Hematopoietic multipotent progenitor cell treated with erythropoietin and hydrocortisone succinate and interleukin-3 and kit ligand, for 17 days (in vitro differentiated cells): ENCODE measurements around the gene CTDP1.

ENCODE experiments used
- DNase-seq: peaks from one replicate; pipeline ENCODE4 v3.0.0-alpha.2; 2015; ENCODE audit warnings: low spot score

Gene CTDP1

DNA sequence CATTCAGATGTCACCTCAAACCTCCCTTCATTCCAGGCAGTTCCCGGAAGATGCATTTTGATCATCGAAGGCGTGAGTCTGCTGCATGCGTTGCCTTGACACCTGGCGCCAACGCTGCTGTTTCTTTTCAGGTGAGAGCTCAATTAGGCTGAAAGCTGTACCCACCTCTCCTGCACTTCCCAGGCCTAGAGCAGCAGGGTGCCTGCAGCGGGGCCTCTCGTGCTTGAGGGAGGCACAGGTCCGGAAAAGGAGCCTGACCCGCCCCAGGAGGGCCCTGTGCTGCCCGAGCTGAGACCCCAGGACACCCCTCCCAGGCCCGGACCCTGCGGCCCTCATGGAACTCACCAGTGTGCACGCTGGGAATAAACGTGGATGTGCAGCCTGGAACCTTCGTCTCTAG is 86.7 kb downstream of the CTDP1 start:
- no peak for DNase-seq

DNA sequence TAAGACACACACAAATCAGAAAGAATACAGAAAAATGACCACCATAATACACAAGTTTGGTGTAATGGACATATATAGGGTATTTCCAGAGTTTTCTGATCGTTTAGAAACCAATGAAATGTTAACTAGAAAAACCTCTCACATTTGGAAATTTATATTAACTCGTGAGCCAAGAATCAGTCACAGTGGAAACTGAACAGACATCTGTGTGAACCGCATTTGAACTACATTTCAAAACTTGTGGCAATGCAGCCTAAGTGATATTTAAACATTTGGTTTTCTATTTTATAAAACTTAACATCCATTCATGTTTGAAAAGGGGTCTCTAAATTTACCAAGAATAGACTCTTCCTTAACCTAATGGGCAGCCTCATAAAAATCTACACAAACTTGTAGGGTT is 89.1 kb downstream of the CTDP1 start:
- DNase-seq = no peak

DNA sequence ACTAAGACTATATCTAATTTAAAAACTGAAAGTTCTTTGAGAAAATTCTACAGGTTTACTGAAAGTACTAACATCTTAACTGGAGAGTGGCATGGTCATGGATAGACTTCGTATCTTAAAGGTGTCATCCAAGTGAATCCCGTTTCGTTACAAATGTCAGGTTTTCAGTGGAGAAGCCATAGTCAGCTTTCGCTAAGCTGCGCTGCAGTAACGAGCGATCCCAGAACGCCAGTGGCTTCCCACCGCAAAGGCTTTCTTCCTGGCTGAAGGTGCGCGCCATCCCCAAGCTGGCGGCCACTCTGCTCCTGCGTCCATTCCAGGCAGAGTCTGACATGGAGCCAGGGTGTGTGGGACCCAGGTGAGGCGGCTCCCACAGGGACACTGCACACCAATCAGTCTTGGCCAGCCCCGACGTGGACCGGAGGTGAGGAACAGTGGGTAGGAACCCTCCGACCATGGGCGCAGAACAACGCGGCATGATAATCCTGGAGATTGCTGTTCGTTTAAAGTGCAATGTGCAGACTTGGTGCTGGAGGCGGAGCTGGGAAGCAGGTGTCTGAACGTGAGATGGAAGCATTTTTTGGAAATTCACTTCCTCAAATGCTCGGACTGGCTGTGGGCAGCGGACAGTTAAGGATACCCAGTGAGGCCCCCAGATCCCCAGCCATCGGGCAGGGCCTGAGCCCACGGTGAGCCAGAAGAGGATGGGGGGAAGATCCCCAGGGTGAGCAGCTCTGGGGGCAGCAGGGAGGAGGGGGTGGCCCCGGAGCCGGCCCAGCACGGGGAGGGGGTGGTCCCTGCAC is 90.3 kb downstream of the CTDP1 start:
- DNase-seq = no peak

DNA sequence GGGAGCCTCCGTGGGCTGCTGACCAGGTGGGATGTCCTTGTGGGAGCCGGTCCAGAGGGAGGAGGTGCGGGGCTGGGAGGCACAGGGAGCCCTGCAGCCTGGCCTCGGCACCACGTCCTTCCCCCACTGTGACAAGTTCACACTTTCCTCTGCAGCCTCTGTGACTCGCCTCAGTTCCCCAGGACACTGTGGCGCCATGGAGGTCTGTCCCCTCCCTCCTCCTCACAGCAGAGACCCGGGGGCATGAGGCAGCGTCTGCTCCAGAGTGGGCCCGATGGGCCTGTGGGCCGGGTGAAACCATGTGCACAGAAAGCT is 90.9 kb downstream of the CTDP1 start:
- DNase-seq = no peak

DNA sequence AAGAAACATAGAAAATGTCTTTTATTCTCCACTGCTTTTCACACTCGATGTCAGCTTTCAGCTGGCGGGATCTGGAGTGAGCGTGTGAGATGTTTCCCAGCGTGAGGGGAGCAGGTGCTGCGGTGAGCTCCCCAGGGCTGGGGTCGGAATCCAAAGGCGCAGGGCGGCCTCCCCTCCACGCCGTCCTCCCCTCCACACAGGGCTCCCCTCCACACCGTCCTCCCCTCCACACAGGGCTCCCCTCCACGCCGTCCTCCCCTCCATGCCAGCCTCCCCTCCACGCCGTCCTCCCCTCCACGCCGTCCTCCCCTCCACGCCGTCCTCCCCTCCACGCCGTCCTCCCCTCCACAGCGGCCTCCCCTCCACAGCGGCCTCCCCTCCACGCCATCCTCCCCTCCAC is 91.2 kb downstream of the CTDP1 start:
- DNase-seq = no peak

DNA sequence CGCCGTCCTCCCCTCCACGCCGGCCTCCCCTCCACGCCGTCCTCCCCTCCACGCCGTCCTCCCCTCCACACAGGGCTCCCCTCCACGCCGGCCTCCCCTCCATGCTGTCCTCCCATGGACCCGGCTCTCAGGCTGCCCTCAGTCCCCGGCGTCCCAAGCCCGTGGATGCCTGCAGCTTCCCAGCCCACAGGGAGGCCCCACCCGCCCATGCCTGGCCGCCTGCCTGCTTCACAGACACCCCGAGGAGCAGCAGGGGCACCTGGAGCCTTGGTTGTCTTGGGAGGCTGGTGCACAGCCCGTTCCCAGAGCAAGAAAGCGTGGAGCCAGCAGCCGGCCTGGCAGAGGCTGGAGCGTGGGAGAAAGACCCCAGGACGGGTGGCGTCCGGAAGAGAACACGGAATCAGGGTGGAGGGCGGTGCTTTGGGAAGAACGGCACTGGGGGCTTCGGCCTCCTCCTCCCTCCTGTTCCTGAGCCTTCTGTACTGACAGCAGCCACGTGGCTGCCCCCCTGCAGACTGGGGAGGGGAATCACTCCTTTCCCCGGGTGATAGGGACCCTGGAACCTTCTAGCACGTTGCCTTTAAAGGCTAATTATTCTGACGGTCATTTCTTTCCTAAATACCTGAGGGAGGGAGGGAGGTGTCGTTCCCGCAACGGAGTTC is 92.0 kb downstream of the CTDP1 start:
- DNase-seq = no peak

DNA sequence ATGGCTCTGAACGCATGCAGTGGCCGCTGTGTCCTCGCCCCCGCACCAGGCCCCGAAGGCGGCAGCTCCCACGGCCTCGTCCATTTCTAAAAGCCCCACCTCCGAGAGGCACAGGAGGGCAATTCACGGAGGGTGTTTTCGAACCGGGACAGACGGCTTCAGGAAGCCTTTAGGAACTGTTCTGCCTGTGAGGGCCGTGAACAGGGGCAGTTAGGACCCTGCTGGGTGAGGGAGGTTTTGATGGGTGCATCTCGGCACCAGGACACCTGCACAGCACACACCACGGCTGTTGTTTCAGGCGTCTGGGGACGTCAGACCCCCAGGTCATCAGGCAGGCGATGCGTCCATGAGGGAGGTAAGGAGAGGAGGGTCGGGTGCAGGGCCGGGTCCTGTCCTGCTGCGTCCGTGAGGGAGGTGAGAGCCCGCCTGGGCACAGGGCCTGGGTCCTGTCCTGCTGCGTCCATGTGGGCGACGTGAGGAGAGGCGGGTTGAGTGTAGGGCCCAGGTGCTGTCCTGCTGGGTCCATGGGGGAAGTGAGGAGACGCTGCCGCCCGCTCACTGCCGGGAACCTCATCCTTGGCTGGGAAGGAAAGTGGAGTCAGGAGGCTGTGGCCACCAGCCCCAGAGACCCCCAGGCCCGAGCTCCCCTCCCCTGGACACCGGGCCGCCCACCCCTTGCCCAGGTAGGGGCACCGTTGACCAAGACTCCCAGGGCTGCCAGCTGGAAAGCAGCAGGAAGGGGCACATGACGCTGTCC is 92.7 kb downstream of the CTDP1 start:
- no peak for DNase-seq

DNA sequence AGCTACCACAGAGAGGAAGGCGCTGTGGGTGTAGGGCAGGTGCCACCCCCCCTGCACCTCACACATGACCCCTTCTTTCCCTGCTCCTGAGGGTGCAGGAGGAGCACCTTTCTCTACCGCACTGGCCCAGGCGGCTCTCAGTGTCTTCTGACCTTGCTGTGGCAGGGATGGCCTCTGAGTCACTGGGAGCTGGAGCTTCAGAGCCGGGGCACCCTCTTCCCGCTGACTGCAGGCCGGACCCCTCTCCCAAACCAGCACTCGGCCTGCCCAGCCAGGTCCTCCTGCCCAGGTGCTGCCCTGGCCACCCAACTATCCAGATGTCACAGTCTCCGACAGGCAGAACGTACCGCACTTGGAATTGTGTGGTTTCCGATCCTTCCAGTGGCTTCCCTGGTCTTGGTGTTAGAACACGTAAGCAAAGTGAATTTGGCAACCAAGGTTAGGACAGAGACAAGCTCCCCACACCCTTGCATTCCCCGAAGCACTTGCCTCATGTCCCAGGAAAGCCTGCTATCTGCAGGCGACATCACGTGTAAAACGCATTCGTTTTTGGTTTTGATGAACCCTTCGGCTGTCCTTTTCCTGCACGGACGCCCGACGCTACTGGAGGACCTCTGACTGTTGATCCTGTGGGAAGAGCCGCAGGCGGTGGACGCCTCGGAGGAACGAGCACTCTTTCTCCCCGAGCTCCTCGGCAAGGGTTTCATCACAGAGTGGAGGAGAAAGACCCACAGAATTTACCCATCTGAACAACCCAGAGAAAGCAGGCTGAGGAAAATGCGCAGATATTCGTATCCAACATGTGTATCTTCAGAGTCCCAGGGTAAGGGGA is 93.5 kb downstream of the CTDP1 start:
- DNase-seq = no peak

DNA sequence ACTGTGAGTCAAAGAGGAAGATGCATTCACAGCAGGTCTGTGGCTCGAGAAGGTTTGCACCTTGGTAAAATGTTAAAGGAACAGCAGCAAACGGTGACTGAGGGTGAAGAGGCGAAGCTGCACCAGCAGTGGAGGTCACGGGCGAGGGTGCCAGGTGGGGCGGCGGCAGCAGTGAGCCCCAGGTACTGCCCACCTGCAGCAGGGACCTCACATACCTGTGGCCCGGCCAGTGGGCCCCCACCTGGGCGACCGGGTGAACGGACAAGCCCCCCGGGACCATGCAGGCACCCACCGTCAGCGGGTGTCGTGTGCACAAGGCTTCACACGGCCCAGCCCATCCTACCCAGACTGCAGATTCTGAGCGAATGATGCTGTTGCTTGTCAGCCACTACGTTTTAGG is 94.5 kb downstream of the CTDP1 start:
- DNase-seq = no peak

DNA sequence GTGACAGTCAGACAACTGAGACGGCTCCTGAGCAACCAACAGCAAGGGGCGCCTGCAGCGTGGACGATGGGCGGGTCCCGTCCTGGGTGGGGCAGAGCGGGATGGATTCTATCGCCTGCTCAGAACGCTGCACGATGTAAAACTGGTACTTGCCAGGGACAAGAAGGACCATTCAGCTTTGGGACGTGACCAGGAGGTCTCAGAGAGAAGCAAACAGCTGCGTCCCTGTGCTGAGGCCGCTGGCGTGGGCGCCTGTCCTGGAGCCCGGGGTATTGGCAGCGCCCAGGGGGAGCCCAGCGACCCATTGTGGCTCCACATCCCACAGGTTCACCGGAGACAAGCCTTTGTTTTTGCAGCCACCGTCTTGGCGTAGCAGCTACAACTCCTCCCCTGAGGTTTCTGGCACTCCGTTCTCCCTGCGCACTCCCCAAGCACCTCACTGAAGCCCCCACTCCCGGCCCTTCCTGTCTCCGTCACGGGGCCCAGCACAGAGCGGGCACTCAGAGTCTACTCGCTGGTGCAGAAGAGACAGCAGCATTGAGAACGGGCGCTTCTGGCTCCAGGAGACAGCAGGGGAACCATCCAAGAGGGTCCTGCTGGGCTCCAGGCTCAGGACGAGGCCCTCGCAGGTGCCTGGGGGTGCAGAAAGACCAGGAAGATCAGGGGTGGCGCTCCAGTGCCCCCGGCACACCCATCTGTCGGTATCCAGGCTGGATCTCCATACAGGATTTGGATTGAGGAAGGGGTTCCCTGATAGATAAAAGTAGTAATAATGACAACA is 96.0 kb downstream of the CTDP1 start:
- no peak for DNase-seq

DNA sequence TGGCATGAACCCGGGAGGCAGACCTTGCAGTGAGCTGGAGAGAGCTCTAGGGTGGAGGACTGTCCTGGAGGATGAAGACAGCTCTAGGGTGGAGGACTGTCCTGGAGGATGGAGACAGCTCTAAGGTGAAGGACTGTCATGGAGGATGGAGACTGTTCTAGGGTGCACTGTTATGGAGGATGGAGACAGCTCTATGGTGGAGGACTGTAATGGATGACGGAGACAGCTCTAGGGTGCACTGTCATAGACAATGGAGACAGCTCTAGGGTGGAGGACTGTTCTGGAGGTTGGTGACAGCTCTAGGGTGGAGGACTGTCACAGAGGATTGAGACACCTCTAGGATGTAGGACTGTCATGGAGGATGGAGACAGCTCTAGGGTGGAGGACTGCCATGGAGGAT is 97.1 kb downstream of the CTDP1 start:
- no peak for DNase-seq

DNA sequence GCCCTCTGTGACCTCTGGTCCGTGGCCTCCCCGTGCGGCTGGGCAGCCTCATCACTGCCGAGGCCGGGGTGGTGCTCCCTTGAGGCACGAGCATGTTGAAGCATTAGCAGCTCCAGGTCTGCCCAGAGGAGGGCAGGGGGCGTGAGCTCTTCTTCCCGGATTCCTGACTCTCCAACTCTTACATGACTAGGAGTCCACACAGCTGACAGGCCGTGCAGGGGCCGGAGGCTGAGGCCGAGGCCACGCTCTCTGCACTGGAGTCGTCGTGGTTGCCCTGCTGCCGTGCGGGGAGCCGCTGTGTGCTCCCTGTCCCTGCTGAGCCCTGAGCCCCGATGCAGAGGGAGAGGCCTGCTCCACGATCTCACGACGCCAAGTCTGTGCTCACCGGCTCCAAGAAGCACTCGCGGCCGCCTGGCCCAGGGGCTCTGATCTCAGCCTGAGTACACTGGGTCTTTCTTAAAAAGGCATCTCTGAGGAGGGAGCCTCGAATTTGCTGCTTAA is 98.7 kb downstream of the CTDP1 start:
- DNase-seq = no peak

DNA sequence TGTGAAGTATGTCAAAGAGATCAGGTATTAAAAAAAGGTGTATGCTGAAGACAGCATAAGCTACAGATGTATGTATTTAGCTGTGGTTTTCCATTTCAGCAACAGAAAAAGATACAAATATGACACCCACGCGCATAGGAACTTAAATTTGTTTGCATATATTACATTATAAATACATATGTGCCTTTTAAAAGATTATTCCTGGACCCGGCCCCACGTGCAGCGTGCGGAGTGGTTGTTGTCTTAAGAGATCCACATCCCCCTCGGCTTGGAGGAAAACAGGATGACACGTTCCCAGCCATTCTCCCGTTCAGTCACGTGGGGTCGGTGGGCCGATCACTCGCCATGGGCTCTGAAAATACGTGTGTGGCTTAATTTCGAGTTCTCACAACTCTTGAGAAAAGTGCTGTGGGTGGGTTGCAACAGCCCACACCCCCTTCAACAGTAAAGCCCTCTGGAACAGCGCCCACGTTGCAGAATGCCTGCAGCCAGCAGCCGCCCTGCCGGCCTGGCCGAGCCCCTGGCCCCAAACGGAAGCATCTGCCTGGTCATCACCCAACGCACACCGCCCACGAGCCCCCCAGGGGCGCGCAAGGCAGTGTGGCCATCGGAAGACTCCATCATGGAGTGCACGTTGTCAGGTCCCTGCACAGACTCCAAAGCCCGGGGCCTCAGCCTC is 99.6 kb downstream of the CTDP1 start:
- DNase-seq = no peak

DNA sequence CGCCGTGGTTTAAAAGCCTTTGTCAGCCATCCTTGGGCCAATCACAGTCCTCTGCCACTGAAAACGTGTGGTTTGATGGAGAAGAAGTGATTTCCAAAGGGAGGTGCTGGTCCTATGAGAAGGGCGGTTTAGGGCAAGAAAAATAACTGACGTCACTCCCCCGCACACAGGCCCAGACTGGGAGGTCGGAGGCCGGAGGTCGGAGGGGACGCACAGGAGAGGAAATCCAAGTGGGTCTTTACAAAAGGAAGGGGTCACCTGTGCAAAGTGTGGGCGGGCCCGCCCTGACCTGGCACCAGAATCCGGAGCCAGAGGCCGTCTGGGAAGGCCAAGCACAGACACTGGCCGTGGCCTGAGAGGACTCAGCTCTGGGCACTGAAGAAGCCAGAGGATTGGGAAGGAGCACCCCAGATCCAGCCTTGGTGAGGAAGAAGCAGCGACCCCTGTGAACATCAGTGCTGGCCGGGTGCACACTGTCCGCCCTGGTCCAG is 100.1 kb downstream of the CTDP1 start:
- no peak for DNase-seq

DNA sequence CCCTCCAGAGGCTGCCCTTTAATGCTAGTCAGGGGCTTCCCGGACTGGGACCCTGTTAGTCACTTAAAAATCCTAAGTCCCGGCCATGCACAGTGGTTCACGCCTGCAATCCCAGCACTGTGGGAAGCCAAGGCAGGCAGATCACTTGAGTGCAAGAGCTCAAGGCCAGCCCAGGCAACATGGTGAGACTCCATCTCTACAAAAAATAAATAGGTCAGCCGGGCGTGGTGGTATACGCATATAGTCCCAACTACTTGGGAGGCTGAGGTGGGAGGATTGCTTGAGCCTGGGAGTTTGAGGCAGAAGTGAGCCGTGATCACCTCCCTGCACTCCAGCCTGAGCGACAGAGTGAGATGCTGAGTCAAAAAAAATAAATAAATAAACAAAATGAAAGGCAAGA is 100.9 kb downstream of the CTDP1 start:
- DNase-seq = no peak

DNA sequence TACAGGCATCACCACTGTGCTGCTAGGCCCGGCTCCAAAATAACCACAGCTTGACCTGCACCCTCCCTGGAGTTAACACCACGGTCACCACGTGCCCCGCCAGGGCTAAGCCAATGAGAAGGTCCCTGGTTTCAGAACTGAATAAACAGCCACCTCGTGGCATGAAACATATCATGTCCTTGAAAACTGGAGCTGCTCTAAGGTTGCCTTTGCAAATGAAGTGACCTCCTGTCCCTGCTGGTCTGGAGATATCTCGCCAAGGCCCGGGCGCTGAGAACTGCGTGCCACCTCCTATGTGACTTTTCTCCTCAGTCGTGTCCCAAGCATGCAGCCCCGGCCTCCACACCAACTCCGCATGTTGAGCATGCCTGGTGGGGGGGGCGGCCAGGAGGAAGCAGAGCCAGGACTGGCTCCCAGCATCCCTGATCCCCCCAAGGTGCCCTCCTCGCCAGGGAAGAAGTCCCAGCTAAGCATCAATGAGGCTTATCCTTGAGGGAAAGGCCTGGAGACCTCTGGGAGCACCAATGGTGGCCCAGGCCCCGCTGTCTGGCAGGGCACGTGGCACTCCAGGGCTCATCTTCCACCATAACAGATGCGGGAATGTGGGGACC is 101.8 kb downstream of the CTDP1 start:
- no peak for DNase-seq

DNA sequence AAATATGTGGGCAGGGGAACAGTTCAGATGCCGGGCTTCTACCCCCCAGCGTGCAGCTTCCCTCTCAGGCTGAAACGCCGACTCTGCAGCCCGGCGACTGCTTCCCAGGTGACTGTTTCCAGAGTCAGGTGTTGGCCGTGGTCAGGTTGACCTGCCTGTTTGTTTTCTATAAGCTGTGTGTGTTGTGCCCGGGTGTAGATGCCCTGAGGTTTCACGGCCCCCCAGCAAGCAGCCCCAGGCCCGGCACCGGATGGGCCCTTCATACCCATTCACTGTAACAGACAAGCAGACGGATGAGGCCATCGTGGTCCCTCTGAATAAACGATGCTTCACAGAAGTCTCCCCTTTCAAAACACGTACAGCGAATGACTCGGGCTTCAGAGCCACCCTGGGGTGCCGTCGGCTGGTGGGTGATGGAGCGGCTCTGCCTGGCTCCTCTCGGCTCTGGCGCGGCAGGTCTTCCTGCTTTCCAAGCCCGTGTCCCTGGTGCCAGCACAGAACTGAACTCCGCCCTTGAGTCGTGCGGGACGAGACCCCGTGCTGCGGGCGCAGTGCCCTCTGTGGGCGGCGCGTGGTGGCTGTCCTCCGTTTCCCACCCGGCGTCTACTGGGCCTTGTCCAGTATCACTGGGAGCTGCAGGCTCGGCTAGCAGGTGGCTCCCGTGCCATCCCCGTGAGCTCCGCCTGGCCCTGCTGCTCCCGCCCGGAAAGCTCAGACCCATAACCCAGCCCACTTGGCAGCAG is 103.1 kb downstream of the CTDP1 start:
- no peak for DNase-seq

DNA sequence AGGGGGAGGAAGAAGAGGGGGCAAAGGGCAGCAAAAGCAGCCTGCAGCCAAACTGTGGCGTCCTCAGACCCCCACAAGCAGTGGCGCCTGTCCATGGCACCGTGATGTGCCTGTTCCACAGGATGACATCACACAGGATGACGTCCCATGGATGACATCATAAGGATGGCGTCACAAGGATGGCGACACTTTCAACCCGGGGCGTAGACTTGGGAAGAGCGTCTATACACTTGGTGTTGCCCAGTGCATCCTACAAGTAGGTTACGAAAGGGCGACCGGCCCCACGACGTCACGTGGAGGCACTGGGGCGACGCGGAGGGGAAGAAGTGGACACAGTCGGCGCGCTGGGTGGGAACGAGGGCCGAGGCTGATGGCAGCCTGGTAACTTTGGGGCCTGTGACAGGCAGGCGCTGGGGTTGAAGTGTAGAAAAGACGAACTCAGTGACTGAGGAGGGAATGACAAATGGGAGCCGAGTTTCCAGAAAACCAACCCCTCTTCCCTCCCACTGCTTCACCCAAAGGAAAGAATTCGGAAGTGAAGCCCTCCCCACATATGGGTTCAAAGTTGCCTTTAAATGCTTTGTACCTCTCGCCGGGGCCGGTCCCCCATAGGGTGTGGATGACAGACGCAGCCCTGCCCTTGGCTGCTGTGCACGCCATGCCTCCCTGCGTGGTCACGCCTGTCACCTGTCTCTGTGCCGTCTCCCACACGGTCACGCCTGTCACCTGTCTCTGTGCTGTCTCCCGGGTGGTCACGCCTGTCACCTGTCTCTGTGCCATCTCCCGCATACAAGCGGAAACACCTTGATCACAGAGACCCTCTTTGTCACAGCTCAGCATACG is 104.7 kb downstream of the CTDP1 start:
- DNase-seq = no peak
